ENCODE measurements around the gene FOXE1. TPM values are rescaled to one million over a fixed set of nuclear protein-coding genes. Genes with fewer than 3 reads are reported as not detected.

FOXE1 gene
- total RNA-seq, 4 donors from 2014 or later = 7.1 to 17.4 (median 12.4) TPM

GRCh38 chr9:97848215-97848479 lies 4.9 kb upstream of the FOXE1 start:
- TF ChIP-seq POLR2A (IDR thresholded peaks at IDR 0.05) = no peak
- TF ChIP-seq, protein P1, sequence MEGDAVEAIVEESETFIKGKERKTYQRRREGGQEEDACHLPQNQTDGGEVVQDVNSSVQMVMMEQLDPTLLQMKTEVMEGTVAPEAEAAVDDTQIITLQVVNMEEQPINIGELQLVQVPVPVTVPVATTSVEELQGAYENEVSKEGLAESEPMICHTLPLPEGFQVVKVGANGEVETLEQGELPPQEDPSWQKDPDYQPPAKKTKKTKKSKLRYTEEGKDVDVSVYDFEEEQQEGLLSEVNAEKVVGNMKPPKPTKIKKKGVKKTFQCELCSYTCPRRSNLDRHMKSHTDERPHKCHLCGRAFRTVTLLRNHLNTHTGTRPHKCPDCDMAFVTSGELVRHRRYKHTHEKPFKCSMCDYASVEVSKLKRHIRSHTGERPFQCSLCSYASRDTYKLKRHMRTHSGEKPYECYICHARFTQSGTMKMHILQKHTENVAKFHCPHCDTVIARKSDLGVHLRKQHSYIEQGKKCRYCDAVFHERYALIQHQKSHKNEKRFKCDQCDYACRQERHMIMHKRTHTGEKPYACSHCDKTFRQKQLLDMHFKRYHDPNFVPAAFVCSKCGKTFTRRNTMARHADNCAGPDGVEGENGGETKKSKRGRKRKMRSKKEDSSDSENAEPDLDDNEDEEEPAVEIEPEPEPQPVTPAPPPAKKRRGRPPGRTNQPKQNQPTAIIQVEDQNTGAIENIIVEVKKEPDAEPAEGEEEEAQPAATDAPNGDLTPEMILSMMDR (IDR thresholded peaks at IDR 0.05) = no peak
- Histone ChIP-seq H3K27me3 (peaks cover 4 to 95% (median 13%) of the 10 kb centered on the region in 4 donors), H3K4me1 (peaks cover 20 to 41% (median 21%) of the 10 kb centered on the region in 3 donors), H3K9me3 (no peaks in the 10 kb centered on the region), H3K36me3 (no peaks in the 10 kb centered on the region), H3K27ac (no peak overlapping the region), H3K4me3 (peak overlapping the region in 1 of 4 donors; percentile 51)
- intact Hi-C loops (cut with DNase I) = no loop called here
- DNase-seq = no peak
- no CpG with 5 or more reads among the region's 7 CpGs for WGBS, 2 donors

GRCh38 chr9:97848480-97849237 lies 4.4 kb upstream of the FOXE1 start:
- no peaks in the 10 kb centered on the region for H3K9me3 ChIP-seq
- DNase-seq = no peak
- H3K4me1 ChIP-seq = peaks cover 22 to 46% (median 23%) of the 10 kb centered on the region in 3 donors
- intact Hi-C loops (cut with DNase I) = no loop called here
- H3K27me3 ChIP-seq = peaks cover 8 to 95% (median 13%) of the 10 kb centered on the region in 4 donors
- H3K4me3 ChIP-seq = peak overlapping the region in 2 of 4 donors; percentile 4 to 51
- H3K36me3 ChIP-seq = no peaks in the 10 kb centered on the region
- H3K27ac ChIP-seq = no peak overlapping the region
- TF ChIP-seq, protein P1 (IDR thresholded peaks at IDR 0.05) = no peak
- TF ChIP-seq POLR2A (IDR thresholded peaks at IDR 0.05) = no peak
- WGBS, 2 donors = 42 to 66% methylated on average over 17 to 35 of the region's 61 CpGs

- no peaks in the 10 kb centered on the region for H3K36me3 ChIP-seq
- H3K9me3 ChIP-seq = no peaks in the 10 kb centered on the region
- H3K4me3 ChIP-seq = no peak overlapping the region
- no peak for DNase-seq
- TF ChIP-seq, protein P1 (IDR thresholded peaks at IDR 0.05) = no peak
- no peak for TF ChIP-seq POLR2A (IDR thresholded peaks at IDR 0.05)
- H3K4me1 ChIP-seq = peaks cover 23 to 59% (median 29%) of the 10 kb centered on the region in 3 donors
- peaks cover 8 to 100% (median 14%) of the 10 kb centered on the region in 4 donors for H3K27me3 ChIP-seq
- H3K27ac ChIP-seq = no peak overlapping the region
- WGBS, 2 donors = 36 to 59% methylated on average over 3 of the region's 3 CpGs
- intact Hi-C loops (cut with DNase I) = no loop called here
Measured at GRCh38 chr9:97849980-97850379, 3.0 kb upstream of the FOXE1 start.

DNA sequence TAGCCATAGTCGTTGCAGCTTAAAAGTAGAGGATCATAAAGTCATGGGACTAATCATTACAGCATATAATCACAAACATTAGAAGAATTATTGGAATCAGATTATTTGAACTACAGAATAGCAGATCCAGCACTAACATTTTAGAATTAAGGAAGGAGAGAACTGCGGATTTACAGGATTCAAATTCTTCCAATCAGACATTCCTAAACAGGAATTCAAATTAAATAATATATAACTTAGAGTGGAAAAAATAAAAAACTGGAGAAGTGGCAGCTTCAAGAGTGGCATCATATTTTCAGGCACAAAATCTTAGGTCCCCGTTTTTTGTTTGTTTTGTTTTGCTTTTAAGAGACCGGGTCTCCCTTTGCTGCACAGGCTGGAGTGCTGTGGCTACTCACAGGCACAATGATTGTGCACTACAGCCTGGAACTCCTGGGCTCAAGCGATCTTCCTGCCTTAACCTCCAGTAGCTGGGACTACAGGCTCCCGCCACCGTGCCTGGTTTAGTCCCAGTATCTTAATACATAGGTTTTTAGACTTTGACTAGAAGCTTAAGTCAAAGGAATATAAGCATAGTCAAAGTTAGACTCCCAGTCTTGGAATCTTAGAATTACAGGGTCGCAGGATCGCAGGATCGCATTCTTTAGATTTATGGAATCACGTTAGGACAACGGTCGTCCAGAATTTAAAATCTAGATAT lies 2.1 kb upstream of the FOXE1 start:
- peak overlapping the region in 2 of 4 donors; percentile 56 to 65 for H3K4me3 ChIP-seq
- peaks cover 8 to 100% (median 19%) of the 10 kb centered on the region in 4 donors for H3K27me3 ChIP-seq
- TF ChIP-seq, protein P1 (IDR thresholded peaks at IDR 0.05) = no peak
- TF ChIP-seq POLR2A (IDR thresholded peaks at IDR 0.05) = no peak
- no peak overlapping the region for H3K27ac ChIP-seq
- intact Hi-C loops (cut with DNase I) = no loop called here
- peaks cover 27 to 68% (median 31%) of the 10 kb centered on the region in 3 donors for H3K4me1 ChIP-seq
- 35 to 43% methylated on average over 13 of the region's 13 CpGs for WGBS, 2 donors
- no peaks in the 10 kb centered on the region for H3K36me3 ChIP-seq
- no peaks in the 10 kb centered on the region for H3K9me3 ChIP-seq
- DNase-seq = no peak

- DNase-seq = no peak
- peak overlapping the region in 2 of 4 donors; percentile 82 to 84 for H3K27ac ChIP-seq
- H3K36me3 ChIP-seq = no peaks in the 10 kb centered on the region
- peaks cover 8 to 100% (median 19%) of the 10 kb centered on the region in 4 donors for H3K27me3 ChIP-seq
- peak overlapping the region; percentile 56 to 71 (median 67) for H3K4me3 ChIP-seq
- H3K4me1 ChIP-seq = peaks cover 30 to 73% (median 31%) of the 10 kb centered on the region in 3 donors
- H3K9me3 ChIP-seq = no peaks in the 10 kb centered on the region
- WGBS, 2 donors = 20 to 23% methylated on average over 13 to 15 of the region's 23 CpGs
- TF ChIP-seq, protein P1 (IDR thresholded peaks at IDR 0.05) = no peak
- TF ChIP-seq POLR2A (IDR thresholded peaks at IDR 0.05) = no peak
- intact Hi-C loops (cut with DNase I) = no loop called here
Measured at GRCh38 chr9:97851446-97851883, 1.6 kb upstream of the FOXE1 start.

All from esophagus squamous epithelium (tissue), 5 donors.